Brain microvascular endothelial cell (primary cell): ENCODE results near the gene CCDC80.

ENCODE experiments used
- DNase-seq: peaks from one replicate; pipeline ENCODE4 v3.0.0-alpha.2; 2020
- H3K27ac ChIP-seq: fragments of 250-450 bp; sonication (Bioruptor Pico); 2 replicates; pipeline ENCODE4 v1.5.1; 2020; ENCODE audit warnings: mild to moderate bottlenecking, moderate library complexity
- H3K27me3 ChIP-seq: fragments of 250-450 bp; sonication (Bioruptor Pico); replicated peaks from 2 replicates; pipeline ENCODE4 v1.5.1; 2020; ENCODE audit warnings: mild to moderate bottlenecking
- H3K36me3 ChIP-seq: fragments of 250-450 bp; sonication (Bioruptor Pico); replicated peaks from 2 replicates; pipeline ENCODE4 v1.5.1; 2020; ENCODE audit warnings: mild to moderate bottlenecking
- H3K4me3 ChIP-seq: 2 replicates; pipeline ENCODE4 v1.5.1; 2011; ENCODE audit warnings: low read depth, mild to moderate bottlenecking, control low read depth, low read length, moderate library complexity
- in situ Hi-C: cut with HindIII; loops from 2 replicates; pipeline ENCODE4 v1.10.0; 2017; ENCODE audit warnings: low sequenced_read_pairs, low pct_ligation_motif_present
- TF ChIP-seq, protein P1 (sequence below): IDR thresholded peaks from 2 replicates; pipeline ENCODE4 v1.5.1; 2011; ENCODE audit warnings: low read depth, mild to moderate bottlenecking, moderate library complexity, low read length, control low read depth, inconsistent platforms; ENCODE audit errors: missing control alignments

CCDC80 gene, protein sequence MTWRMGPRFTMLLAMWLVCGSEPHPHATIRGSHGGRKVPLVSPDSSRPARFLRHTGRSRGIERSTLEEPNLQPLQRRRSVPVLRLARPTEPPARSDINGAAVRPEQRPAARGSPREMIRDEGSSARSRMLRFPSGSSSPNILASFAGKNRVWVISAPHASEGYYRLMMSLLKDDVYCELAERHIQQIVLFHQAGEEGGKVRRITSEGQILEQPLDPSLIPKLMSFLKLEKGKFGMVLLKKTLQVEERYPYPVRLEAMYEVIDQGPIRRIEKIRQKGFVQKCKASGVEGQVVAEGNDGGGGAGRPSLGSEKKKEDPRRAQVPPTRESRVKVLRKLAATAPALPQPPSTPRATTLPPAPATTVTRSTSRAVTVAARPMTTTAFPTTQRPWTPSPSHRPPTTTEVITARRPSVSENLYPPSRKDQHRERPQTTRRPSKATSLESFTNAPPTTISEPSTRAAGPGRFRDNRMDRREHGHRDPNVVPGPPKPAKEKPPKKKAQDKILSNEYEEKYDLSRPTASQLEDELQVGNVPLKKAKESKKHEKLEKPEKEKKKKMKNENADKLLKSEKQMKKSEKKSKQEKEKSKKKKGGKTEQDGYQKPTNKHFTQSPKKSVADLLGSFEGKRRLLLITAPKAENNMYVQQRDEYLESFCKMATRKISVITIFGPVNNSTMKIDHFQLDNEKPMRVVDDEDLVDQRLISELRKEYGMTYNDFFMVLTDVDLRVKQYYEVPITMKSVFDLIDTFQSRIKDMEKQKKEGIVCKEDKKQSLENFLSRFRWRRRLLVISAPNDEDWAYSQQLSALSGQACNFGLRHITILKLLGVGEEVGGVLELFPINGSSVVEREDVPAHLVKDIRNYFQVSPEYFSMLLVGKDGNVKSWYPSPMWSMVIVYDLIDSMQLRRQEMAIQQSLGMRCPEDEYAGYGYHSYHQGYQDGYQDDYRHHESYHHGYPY

DNA sequence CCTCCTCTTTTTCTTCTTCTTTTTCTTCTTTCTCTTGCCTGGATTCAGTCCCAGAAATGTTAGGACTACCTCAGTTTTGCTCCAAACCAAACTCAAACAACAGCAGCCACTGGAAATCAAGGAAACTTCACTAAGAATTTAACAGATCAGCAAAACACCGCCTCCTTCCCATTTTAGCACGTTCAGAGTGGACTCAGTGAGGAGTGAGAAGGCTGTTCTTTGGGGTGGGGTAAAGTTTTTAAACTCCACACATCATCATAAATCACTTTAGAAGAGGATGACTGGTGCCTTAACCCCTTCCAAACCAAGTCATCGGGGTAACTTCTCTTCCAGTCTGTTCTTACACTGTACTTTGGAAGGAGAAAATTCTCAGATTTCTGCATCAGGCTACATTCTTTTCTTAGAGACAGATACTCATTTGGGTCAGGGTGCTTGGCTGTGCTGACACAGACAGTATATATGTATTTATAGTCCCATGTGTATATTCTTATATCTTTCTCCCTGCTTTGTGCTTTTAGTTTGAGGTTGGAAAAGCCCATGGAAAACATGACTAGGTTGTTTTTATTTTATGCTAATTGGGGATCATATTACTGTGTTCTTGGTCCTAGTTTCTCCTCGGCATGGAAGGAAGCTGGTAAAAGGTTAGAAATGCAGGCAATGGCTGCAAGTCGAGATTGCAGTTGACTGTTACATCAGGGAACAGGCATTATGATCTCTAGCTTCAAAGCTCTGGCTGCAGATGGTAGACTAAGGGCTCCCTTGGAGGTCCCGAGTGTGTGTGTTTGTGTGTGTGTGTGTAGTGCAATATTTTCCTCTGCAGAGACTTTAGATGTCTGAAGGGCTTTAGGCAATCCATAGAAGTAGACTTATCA lies at the start of gene CCDC80:
CCDC80 (minus strand) TSS at position 214 of the 872 bp plus-strand sequence. CDS start 1,238 bp downstream, outside the sequence.
- DNase-seq = peak; percentile 77
- H3K27me3 ChIP-seq = no peaks in the 10 kb centered on the region
- in situ Hi-C loops = no loop called here
- peaks cover 19% of the 10 kb centered on the region for H3K36me3 ChIP-seq
- peak within 1 kb of the TSS; percentile 90 for H3K27ac ChIP-seq
- peak within 1 kb of the TSS; percentile 61 for H3K4me3 ChIP-seq
- TF ChIP-seq, protein P1, sequence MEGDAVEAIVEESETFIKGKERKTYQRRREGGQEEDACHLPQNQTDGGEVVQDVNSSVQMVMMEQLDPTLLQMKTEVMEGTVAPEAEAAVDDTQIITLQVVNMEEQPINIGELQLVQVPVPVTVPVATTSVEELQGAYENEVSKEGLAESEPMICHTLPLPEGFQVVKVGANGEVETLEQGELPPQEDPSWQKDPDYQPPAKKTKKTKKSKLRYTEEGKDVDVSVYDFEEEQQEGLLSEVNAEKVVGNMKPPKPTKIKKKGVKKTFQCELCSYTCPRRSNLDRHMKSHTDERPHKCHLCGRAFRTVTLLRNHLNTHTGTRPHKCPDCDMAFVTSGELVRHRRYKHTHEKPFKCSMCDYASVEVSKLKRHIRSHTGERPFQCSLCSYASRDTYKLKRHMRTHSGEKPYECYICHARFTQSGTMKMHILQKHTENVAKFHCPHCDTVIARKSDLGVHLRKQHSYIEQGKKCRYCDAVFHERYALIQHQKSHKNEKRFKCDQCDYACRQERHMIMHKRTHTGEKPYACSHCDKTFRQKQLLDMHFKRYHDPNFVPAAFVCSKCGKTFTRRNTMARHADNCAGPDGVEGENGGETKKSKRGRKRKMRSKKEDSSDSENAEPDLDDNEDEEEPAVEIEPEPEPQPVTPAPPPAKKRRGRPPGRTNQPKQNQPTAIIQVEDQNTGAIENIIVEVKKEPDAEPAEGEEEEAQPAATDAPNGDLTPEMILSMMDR = no peak

DNA sequence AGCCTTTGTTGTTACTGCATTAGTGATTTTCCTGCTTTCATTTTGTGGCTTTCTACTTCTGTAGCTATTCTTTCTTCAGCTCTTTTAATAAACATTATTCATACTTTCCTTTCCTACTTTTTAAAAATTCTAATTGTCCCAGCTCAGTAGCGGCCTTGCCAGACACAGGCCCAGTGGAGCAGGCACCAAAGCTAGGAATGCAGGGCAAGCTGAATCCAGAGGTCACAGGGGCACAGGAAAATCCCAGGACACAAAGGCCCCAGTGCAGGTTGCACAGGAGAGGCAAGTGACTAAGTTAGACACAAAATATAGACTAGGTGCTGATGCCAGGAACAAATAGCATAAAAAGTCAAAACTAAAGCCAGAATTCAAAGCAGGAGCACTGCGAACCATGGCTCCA lies 49.0 kb upstream of the CCDC80 start:
- DNase-seq = no peak
- in situ Hi-C loops = no loop called here
- H3K4me3 ChIP-seq = no peak overlapping the region
- H3K36me3 ChIP-seq = no peaks in the 10 kb centered on the region
- TF ChIP-seq, protein P1 = no peak
- H3K27me3 ChIP-seq = no peaks in the 10 kb centered on the region
- no peak overlapping the region for H3K27ac ChIP-seq

DNA sequence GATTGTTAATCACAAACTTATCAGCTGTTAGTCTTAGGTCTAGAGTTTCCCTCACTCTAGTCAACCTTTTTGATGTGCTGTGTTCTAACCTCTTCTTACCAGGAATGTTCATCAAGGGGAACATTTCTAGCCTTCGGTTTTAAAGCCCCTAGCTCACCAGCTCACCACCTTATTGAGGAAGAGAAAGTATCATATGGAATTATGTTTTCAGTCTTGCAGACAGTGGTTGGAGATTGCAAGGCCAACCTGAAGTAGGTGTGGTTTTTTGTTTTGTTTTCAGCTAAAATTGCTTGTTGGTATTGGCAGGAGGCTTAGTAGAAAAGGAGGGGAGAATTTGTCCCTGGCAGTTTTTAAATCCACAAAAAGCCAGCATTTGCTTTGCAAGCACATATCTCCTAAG lies 48.4 kb upstream of the CCDC80 start:
- Histone ChIP-seq H3K27me3 (no peaks in the 10 kb centered on the region), H3K4me3 (no peak overlapping the region), H3K27ac (no peak overlapping the region), H3K36me3 (no peaks in the 10 kb centered on the region)
- DNase-seq = no peak
- in situ Hi-C loops = no loop called here
- TF ChIP-seq, protein P1 = no peak

DNA sequence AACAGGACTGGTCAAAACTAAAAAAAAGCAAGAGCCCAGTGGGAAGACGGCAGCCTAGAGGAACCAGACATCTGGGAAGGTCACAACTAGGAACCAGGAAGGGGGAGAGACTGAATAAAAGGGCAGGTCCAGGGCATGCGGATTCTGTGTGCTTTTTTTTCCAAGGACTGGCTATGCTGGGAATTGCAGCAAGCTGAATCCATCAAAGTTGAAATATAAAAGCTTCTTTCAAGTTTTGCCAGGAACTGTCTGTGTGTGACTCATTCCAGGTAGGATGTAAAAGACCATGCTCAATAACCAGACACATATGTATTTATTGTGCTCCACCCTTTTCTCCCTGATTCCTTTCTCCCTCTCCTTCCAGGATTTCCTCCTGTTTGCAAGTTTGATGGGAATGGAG lies 47.9 kb upstream of the CCDC80 start:
- Histone ChIP-seq H3K36me3 (no peaks in the 10 kb centered on the region), H3K27ac (no peak overlapping the region), H3K27me3 (no peaks in the 10 kb centered on the region), H3K4me3 (no peak overlapping the region)
- in situ Hi-C loops = no loop called here
- no peak for DNase-seq
- TF ChIP-seq, protein P1 = no peak

DNA sequence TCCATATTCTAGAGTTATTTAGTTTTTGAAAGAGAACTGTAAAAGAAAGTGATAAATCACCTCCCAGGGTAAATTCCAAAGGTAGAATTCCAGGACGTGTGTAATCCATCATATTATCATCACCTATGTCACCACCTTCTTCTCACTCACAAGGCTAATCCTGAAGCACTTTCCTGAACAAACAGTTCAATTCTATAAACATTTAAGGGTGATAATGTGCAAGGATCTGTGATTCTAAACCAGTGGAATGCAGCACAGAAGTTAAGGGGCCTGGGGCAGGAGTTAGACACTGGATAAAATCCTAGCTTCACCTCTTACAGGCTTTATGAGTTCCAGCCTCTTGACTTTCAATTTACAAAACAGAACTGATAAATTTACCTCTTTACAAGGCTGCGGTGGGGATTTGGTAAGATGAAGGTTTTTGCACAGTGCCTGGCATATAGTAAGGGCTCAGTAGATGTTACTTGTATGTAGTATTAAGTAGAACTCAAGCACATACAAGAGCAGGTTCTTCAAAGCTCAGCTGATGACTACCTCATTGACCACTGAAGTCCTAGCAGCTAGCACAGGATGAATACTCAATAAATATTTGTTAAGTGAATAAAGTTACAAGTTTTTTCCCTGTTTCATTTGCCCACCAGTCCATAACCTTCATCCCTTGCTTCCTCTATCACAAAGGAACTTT lies 47.3 kb upstream of the CCDC80 start:
- in situ Hi-C loops = no loop called here
- TF ChIP-seq, protein P1 = no peak
- no peaks in the 10 kb centered on the region for H3K36me3 ChIP-seq
- no peaks in the 10 kb centered on the region for H3K27me3 ChIP-seq
- H3K4me3 ChIP-seq = no peak overlapping the region
- no peak overlapping the region for H3K27ac ChIP-seq
- DNase-seq = no peak
